HG03457 (cell line): ENCODE results near the gene SNN.
A peak's percentile ranks its signal among the peaks of the same experiment; 100 is the strongest.

Experiments
- ATAC-seq: cut with Tn5 transposase; IDR thresholded peaks from one replicate; pipeline ENCODE4 v1.9.1; 2021; ENCODE audit warnings: moderate number of reproducible peaks; ENCODE audit not compliant: unreplicated experiment

SNN gene

DNA sequence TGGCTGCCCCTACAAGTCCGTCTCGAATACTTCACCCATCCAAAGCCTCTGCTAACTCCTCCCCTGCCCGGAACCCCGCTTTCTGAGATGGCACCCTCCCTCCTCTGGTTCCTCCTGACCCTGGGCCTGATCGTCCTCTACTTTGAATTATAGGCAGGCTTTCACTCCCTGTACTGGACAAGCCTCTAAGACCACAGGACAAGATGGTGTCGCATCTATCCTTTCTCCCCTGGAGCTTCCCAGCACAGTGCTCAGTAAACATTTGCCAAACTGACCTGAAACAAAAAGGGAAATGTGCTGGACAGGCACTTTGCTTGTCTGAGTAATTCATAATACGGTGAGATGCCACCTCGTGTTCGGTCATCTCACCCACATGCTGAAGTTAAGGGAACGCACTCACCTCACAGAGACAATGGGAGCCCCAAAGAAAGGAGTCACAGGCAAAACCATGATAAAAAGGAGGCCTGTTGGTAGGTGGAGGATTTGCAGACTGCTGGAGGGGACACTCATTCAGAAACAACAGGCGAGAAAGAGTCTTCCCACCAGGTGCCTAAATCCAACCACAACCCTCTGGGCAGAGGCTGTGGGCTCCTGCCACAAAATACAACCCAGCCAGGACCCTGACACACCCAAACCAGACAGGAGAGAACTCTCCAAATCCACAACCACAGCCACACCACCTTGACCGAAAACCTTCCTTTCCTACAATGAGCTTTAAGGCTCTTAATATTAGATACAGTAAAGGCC, 28.2 kb downstream of the SNN start:
- ATAC-seq, result no peak

DNA sequence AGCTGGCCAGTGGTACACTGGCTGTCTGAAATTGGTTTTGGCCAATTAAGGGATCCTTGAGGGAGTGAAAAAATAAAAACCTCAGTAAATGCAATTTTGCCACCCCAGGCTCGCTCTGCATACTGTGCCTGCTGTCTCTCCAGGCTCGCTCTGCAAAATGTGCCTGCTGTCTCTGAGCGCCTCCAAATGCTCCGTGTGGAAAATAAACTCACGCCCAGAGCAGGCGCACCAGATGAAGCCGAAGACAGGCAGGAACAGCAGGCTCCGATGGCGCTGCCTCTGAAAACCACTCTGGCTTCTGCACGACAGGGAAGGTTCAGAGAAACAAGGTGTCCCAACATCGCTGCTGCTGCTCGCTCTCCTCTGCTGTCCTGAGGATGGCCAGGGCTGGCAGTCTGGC, 29.1 kb downstream of the SNN start:
- no peak for ATAC-seq

DNA sequence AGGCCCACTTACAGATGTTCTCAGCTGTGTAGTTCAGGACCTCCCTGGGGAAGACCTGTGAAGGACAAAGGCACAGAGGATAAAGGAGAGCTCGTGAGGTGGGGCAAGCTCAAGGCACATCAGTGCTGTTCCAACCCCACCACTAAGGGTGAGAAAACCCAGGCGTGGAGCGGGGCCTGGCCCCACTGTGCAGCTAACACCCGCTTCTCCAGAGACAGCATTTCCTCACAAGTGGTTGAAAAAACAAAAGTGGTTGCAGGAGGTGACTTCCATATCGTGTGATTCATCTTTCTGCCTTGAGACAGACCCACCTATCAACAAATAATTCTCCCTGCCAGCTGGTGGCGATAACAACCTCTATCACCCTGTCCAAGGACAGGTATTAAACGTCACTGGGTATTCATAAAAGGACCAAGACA, 30.0 kb downstream of the SNN start:
- no peak for ATAC-seq

DNA sequence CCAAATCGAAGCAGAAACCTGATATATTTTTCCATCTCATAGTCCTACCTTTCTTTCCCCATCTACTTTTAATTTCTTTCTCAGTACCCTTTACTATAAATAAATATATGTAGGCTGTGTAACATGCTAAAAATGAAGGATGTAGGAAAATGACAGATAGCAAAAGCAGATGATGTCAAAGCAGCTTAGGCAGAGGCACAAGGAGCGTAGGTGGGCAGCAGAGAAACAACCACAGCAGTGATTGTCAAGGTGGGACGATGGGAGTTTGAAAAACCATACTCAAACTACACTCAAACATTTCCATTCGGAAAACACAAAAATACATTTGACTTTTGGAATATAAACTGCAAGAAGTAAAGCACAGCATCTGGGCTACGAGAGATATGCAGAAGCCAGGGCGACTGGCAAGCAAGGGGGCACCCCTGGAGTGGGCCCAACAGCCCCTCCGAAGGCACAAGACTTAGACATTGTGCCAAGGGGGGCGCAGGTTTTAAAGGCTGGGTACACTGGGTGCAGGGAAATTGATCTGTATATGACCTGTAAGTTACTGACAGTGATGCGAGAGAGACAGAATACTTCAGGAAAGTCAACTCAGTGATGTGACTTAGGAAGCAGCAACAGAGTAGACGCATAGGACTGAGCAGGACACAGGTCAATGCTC, 31.1 kb downstream of the SNN start:
- ATAC-seq, result no peak

DNA sequence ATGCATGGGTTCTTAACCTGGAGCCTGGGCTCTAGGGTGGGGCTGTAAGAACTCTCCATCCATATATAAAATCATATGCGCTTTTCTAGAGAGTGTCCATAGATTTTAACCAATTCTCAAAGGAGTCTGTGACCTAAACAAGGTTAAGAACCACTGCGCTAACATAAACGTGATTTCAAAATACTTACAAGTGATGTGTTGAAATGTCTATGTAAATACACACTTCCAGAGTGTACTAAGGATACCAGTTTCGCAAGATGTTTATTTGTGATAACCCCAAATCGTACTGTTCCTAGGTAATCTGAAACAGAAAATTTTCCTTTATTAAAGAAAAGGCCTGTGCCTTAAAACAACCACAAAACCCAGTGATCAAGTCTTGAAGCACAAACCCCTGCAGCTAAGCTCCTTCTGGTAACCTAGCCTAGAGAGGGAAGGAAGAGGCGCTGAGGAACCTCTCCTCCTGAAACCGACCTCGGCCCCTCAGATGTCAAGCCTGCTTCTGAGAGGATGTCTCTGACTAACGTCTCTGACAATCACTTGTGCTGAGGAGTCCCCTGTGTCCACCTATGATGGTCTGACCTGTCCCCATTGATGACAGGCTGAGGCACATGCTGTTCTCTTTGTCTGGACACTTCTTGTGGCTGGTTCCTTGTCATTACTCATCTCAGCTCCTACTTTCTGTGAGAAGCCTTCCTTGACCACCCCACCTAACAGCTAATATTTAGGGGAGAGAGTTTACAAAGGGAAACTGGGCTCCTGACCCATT, 32.2 kb downstream of the SNN start:
- no peak for ATAC-seq

GRCh38 chr16:11705311-11706025, 37.2 kb downstream of the SNN start:
- ATAC-seq, result no peak

DNA sequence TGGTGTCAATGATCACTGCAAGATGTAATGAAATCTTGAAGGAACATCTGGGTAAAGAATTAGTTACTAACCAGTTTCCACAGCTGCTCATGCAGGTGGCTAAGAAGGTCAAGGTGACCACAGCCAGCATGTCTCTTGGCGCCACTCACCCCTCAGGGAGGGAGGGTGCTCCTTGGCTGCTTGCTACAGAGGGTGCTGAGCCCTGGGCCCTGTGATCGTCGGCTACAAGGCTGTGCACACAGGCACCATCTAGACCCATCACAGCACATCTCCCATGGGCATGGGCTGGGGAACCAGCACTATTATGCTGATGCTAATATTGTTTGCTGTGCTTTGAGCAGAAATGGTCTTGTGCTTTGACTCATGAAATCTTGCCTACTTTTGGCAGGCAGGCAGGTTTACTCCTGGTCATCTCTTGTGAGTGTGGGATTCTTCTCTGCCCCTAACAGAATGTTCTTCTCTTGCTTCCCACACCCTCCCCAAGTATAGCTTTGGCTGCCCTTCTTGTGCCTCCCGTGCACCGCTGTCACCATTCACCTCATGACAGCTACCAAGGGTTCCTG, 38.0 kb downstream of the SNN start:
- ATAC-seq, result peak; percentile 63

DNA sequence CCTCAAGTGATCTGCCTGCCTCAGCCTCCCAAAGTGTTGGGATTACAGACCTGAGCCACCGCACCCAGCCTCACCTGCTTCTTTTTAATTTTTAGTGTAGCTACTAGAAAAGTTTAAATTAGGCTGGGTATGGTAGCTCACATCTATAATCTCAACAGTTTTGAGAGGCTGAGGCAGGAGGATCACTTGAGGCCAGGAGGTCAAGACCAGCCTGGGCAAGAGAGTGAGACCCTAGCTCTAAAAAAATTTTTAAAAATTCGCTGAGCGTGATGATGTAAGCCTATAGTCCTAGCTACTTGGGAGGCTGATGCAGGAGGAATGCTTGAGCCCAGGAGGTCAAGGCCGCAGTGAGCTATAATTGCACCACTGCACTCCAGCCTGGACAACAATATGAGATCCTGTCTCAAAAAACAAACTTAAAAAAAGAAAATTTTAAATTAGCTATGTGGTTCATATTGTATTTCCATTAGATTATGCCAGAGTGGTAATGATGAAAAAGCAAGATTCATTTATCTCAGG, 39.5 kb downstream of the SNN start:
- ATAC-seq, result no peak

DNA sequence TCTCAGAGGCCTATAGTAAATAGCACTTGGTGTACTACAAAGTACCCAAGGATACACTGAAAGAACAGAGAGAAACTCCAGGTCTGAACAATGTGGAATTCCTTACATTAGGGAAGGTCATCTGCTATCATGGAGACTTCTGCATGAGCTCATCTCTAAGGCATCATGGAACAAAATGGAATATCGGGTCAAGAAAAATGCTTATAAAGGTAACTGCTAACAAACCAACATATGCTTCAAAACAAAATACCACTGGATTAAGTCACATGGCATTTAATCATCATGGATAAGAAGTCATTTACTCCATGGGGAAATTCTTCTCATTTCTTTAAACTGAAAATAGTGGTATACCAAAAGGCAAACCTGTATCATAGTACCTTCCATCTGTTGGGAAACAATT, 40.2 kb downstream of the SNN start:
- no peak for ATAC-seq

DNA sequence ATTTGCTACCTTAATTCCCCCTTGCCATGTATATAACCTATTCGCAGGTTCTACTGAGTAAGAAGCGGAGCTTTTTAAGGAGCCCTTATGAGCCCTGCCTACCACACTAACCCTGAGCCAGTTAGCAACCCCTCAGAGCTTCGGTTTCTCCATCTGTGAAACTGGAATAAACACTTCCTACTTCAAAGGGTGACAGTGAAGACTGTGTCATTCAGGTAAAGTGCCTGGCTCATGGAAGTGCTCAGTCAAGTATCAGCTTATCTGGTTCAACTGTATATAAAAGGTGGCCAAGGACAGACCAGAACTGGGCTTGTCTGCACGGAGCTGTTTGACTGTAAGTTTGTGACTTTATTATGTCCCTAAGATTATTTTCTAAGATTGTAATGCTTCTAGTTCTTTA, 43.4 kb downstream of the SNN start:
- ATAC-seq, result no peak

DNA sequence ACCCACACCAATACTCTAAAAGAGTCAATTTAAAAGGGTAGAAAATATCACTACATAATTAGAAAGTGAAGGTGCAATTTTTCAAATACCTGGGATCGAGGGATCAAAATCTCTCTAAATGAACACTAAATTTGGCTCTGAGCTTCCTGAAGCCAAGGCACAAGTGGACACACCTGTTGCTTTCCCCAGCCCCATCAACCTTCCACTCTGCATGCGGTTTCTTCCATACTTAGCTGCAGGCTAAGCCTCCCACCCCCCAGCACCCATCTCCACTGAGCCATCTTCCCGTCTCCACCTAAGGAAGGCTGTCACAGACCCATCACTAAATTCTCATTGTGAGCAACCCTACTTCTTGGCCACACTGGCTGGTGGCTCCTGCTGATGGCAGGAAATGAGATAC, 43.9 kb downstream of the SNN start:
- ATAC-seq, result no peak

GRCh38 chr16:11715246-11715947, 47.1 kb downstream of the SNN start:
- no peak for ATAC-seq

- ATAC-seq, result no peak
These were observed 48.1 kb downstream of the SNN start for GRCh38 chr16:11716336-11716735.

- ATAC-seq, result no peak
These were observed 49.6 kb downstream of the SNN start for GRCh38 chr16:11717811-11718210.

DNA sequence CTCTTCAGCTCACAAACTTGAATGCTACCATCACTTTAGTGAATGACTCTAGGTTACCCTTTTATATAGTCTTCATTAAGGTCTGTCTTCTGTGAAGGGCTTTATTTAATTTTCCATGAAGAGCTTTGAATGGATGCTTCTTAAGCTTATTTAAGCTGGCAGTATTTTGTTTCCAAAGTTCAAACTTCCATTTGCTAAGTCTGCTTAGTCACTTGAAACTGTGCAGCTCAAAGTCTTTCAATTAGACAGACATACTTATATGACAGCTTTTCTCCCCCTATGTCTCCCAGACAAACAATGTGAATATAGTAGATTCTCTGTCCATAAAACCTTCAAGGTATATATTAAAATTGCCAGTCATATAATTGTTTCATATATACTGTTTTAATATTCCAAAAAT, 50.9 kb downstream of the SNN start:
- no peak for ATAC-seq

DNA sequence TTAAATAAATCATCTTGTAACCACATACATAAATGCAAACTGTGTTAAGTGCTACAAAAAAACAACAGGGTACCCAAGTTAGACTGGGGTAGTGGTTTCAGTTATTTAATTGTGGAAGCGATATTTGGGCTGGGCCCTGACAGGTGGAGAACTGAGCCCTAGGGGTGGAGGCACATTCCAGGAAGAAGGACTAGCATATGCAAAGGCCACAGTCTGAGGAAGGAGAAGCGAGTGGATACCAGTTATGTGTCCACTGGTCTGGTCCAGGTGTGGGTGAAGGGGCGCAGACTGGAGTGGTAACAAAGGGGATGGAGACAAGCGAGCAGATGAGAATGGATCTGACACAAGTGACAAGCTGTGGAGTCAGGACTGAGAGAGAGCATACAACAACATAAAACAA, 51.5 kb downstream of the SNN start:
- ATAC-seq, result no peak

GRCh38 chr16:11721781-11722467, 53.7 kb downstream of the SNN start:
- ATAC-seq, result no peak

- ATAC-seq, result no peak
These were observed 54.2 kb downstream of the SNN start for GRCh38 chr16:11722468-11722808.

- no peak for ATAC-seq
These were observed 57.2 kb downstream of the SNN start for GRCh38 chr16:11725457-11725856.

GRCh38 chr16:11726008-11726407, 57.8 kb downstream of the SNN start:
- no peak for ATAC-seq
